GM04503 (cell line): ENCODE results near the gene PDLIM4.

ENCODE experiments used
- DNase-seq: peaks from one replicate; pipeline ENCODE4 v3.0.0-alpha.2; 2012; ENCODE audit warnings: low read depth

Gene PDLIM4, protein sequence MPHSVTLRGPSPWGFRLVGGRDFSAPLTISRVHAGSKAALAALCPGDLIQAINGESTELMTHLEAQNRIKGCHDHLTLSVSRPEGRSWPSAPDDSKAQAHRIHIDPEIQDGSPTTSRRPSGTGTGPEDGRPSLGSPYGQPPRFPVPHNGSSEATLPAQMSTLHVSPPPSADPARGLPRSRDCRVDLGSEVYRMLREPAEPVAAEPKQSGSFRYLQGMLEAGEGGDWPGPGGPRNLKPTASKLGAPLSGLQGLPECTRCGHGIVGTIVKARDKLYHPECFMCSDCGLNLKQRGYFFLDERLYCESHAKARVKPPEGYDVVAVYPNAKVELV

DNA sequence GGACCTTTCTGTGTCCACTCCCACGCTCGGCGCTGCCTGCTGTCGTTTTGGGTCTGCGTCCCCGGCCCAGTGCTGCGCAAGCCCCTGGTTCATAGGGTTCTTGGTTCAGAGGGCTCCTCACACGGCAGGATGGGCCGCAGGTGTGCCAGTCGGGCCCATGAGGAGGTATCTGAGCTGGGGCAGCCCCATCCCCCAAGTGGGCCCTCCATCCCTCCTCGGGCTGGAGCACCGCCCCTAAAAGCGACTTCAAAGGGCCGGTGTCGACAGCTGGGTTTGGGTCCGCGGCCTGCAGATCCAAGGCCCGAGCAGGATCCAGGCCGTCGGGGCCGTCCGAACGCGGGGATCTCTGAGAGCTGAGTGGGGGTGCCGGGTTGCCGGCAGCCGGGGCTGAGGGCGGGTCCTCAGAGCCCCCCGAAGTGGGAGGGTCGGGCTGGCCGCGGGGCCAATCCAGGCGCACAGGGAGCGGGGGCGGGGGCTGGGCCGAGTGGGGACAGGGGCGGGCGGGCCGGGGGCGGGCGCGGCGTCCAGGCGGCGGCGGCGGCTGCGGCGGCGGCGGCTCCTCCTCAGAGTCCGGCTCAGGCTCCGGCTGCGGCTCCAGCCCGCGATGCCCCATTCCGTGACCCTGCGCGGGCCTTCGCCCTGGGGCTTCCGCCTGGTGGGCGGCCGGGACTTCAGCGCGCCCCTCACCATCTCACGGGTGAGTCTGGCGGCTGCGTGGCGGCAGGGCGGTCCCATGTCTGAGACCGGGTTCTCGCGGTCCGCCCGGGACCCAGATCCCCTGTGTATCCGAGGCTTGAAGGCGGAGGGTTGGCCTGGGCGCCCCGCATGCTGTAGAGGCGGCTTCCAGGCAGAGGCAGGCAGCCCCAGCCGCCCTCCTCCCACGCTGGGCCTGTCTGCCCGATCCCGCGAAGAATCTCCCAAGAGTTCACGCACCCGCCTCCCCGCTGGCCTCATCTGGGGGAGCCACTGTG, at the start of gene PDLIM4:
TSS of gene PDLIM4 (plus strand) at position 566 of the 971 bp plus-strand sequence. CDS start at position 605, 39 bp downstream.
- no peak for DNase-seq

DNA sequence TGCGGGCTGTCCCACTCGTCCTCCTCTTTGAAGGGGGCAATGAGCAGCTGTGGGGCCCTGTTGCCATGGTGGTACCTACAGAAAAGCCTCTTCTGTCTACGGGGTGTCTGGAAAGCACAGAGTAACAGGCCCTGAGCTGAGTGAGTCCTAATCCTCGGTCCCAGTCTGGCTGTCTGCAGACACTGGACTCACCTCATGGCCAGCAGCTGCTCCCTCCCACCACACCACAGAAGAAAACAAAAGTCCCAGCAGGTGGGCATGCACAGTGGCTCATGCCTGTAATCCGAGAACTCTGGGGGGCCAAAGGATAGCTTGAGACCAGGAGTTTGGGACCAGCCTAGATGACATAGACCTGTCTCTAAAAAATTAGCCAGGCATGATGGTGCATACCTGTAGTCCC, 49.7 kb upstream of the PDLIM4 start:
- no peak for DNase-seq

DNA sequence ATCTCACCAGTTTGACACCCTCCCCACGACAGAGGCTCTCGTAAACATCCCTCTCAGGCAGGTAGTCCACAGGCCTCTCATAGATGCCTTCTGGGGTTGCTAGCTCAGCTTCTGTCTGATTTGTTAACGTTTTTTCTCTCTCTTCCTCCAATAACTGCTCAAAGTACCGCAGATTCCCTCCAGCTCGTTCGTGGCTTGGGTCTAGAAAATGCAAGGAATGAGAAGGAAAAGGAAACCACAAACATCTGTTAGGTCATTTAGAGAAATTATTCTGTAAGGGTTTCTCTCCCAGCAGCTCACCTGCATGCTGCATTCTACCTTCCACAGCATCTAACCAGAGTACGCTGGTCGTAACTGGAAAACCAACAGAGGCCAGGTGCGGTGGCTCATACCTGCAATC, 48.4 kb upstream of the PDLIM4 start:
- DNase-seq, result no peak

DNA sequence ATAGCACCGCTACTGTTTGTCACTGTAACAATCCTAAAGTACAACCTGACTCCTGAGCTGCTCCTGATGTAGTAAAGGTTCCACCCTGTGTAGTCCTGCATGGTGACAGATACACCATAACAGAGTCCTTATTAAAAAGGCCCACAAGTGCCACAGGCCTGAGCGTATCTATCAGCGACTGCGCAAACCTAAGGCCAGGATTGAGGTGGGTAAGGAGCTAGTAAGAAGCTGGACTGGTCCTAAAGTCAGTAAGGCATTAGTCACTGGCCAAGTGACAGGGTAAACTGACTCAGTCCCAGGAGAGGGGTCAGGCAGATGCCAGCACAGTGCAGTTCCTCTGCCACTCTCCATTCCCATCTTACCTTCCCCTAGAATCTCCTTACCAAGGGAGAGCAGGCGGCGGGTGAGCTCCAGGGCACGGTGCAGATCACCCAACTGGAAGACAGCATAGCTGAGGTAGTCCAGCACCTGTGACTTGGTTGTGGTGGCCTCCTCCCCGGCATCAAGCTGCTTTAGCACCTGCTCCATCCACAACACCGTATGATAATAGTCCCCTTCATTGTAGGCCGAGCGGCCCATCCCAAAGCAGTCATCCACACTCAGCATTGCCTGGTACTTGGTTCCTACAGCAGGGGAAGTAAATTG, 47.5 kb upstream of the PDLIM4 start:
- no peak for DNase-seq

DNA sequence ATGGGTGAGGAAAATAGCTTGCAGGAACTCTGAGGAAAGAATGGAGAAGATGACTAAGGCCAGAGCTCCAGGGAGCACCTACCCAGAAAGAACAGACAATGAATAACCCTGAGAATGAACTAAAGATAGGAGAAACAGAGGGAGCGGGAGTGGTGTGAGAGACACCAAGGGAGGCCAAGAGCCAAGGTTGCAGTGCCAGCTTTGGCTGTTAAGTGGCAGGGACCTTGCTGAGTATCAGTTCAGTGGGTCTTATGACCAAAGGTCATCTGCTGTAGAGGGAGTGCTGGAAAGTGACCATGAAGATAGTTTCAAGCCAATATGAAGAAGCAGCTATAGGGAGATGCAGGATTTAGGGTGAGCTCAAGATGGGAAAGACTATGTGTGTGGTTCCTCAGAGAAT, 46.6 kb upstream of the PDLIM4 start:
- DNase-seq, result no peak

DNA sequence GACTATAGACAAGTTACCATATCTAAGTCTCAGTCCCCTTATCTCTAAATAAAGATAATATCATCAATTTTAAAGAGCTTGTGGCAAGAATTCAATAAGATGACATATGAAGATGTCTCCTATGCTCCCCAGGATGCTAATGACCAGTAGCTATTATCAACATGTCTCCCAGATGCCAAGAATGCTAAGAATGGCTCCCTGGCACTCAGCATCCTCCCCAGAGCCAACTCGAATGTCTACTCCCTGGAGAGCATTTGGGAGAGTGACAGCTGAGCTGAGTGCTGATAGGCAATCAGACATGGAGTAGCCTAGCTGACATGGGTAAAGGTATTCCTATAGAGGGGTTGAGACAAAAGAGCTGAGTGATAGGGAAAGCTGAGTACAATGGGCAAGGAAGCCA, 45.7 kb upstream of the PDLIM4 start:
- DNase-seq, result no peak

DNA sequence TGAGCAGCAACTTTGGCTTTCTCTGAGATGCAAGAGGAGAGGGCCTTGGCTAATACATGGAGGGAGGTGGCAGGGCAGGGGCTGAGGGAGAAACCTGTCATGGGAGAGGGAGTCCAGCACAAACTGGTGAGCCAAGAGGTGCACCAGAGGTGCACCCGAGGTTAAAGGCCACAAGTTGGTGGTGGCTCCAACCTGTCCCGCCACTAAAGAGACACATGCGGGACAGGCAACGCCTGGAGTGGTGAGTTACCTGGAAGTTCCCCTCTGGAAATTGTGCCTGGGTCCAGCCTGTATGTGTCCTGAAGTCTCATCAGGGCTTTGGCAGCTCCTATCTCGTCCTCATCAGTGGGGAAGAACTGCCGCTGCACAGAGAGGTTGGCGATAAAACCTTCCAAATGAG, 43.8 kb upstream of the PDLIM4 start:
- no peak for DNase-seq

DNA sequence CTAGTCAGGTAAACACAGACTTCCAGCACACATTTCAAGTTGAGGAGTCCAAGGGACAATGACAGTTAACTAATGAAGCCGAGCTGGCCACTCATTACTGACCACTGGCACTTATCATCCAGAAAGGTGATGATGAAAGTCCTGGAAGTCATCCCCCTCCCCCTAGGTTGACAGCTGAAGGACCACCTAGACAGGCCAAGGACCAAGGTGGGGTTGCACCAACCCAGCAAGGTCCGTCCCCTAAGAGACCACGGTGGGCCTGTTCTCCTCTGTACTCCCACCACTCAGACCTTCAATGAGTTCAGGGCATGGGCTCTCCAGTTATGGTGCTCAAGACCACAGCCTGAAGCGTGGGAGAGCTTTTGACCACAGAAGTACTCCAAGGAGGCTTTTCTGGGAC, 43.0 kb upstream of the PDLIM4 start:
- no peak for DNase-seq

DNA sequence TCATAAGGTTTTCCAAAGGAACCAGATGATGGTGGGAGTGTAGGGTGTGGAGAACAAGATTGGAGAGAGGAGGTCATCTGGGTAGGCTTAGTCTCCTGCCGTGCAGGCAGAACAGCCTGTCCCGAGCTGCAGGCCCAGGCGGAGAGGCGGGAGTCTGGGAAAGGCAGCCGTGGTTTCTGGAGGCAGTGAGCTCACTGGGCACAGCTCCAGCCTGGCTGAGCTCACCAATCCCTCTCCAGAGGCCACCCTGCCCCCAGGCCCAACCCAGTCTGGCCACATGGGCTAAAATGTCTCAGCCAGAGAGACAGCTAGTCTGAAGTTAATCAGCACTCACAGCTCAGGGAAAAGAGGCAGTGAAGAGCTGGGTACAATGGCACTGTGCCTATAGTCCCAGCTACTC, 42.2 kb upstream of the PDLIM4 start:
- DNase-seq, result peak; percentile 88

DNA sequence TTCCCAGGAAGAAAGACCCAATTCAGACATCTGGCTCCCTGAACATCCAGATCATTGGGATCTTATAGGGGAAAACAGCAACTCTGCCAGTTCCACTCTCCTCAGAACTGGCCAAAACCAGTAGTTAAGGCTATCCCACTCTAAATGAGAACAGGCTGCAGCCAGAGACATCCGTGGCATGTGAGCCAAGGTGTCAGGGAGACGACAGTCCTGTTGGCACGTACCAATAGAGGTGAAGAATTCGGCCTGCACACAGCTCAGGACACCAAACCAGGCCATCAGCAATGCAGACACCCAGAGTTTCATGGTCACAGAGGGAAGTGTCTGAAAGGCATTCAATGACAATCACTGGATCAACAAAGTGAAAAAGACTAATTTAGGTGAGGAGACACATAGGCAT, 39.2 kb upstream of the PDLIM4 start:
- DNase-seq, result no peak

DNA sequence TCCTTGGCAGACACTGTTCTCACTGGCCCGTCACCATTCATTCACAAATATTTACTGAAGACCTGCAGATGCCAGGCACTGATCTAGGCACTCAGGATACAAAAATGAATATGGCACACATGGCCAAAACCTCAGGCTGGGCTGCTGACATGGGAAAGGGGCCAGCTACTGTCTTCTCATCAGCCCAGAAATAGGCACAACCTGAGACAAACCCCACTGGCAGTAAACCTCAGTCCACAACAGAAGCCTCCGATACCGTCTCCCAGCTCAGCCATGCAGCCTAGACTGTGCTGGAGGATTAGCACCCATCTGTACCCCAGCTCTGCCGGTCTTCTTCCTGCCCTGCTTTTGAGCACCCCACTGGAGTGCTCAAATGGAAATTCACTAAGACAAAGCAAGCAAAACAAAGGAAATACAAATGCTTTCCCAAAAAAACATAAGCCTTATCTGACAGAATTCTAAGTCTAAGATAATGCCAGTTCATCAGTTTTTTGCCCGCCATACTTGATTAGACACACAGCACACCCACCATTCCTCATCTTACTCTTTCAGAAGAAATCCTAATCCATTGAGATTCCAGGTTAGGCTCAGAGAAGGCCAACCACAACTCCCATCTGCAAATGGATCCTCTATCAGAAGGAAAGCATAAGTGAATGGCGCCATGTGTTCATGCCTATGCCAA, 38.1 kb upstream of the PDLIM4 start:
- DNase-seq, result no peak

DNA sequence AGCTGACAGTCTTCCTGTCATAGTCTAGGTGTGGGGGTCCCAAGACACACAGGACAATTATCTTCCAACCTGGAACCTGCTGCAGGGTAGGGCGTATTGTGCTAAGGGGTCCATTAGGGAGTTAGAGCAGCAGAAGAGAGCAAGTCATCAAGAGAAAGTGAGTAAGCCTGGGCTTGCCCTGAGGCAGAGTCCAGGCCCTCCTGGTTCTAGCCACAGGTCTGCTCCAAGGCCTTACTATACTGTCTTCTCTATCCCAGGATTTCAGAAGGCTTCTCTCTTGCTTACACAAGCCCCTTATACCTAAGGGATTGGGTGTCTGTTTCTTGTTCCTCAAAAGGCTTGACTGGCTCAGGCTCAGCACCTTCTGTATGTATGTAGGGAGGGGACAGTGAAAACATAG, 37.5 kb upstream of the PDLIM4 start:
- DNase-seq, result no peak

DNA sequence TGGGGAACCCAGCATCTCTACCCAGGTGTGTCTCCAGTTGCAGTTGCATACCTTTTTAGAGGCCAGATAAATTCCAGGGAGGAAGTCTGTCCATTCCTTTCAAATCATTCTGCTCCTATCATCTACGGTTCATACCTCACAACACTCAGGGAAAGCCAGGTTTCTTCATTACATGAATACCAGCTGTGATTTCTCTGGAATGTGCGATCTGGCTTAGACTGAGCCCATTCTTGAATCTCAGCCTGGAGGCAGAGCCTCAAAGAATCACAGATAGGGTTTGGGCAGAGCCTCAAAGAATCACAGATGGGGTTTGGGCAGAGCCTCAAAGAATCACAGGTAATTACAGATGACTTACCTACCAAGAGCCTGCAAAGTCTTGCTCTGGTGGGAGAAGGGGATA, 37.0 kb upstream of the PDLIM4 start:
- no peak for DNase-seq

DNA sequence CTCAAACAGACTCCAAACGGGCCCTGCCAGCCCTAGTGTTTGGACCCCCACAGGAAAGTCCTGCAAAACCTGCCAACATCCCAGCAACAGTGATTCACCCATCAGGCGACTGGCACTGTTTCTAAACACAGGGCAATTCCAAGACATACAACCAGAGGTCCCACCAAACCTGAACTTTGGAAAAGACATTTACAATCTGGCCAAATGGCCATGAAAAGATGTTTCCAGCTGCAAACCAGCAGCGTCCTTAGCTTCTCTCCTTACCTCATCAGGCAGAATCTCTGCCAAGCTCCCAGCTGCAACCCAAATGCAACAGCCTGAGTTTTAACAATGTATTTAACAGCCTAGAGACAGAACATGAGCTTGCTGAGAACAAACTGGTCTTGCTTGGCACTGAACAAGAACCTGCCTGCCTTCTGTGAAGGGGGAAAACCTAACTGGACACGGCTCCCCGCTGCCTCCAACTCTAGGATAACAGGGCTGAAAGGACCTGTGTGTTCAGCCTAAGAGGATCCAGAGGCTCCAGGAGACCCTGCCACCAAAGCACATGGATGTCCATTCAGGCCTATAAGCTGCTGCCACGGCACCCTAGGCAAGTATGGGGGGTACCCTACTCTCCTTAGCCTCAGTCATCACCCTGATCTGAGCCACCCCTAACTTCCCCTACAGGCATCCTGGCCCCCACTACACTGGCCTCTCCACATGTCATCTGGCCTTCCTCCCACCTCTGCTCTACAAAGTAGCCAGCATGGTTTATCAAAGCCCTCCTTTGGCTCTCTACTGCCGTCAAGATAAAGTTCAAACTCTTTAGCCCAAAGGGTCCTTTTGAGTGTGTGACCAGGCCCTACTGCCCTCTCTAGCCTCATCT, 35.5 kb upstream of the PDLIM4 start:
- DNase-seq, result peak; percentile 60

DNA sequence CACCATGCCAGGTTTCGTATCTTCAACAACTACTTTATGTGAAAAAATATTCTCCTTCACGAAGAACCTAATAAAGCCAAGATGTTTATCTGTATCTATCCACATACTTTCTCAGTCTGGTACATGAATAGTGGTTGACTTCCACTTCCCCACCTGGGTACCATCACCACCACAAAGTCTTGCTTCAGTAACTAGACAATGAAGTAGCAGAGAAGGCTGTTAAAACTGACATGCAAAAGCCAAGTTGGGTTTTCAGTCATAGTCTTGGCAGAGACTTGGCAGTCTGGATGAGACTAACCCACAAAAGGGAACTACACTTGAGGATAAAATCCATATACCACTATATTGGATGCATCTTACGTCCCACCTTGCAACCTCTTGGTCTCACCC, 34.9 kb upstream of the PDLIM4 start:
- DNase-seq, result no peak

DNA sequence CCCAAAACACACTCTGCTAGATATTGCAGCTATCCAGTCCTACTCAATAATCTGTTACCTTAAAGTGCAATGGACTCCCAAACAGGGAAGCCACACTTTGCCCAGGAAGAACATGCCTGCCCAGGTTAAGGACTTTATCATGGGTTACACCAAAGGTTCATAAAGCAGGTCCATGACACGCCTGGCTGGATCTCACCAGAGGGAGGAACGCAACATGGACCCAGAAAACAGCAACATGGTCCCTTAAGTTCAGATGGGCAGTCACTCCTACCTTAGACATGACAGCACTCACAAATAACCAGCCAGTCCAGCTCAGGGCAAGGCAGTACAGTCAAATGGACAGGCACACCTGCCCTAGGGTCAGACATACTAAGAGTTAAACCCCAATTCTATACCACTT, 33.6 kb upstream of the PDLIM4 start:
- DNase-seq, result no peak

DNA sequence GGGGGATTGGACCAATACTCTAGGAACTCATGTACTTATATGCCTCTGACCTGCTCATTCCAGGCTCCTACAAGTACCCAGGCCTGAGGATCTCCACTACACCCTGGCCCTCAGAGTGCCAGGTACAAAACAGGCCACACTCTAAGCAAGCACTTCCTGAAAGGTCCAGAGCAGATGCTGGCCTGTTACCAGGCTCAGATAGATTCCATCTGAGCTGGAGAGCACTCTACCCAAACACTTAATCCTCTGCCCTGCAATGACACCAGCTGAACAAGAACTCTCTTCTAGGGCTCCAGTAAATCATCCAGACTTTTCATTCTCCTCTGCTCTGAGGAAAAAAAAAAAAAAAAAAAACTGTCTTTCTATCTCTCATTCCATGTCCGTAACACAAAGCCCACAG, 32.8 kb upstream of the PDLIM4 start:
- DNase-seq, result no peak

DNA sequence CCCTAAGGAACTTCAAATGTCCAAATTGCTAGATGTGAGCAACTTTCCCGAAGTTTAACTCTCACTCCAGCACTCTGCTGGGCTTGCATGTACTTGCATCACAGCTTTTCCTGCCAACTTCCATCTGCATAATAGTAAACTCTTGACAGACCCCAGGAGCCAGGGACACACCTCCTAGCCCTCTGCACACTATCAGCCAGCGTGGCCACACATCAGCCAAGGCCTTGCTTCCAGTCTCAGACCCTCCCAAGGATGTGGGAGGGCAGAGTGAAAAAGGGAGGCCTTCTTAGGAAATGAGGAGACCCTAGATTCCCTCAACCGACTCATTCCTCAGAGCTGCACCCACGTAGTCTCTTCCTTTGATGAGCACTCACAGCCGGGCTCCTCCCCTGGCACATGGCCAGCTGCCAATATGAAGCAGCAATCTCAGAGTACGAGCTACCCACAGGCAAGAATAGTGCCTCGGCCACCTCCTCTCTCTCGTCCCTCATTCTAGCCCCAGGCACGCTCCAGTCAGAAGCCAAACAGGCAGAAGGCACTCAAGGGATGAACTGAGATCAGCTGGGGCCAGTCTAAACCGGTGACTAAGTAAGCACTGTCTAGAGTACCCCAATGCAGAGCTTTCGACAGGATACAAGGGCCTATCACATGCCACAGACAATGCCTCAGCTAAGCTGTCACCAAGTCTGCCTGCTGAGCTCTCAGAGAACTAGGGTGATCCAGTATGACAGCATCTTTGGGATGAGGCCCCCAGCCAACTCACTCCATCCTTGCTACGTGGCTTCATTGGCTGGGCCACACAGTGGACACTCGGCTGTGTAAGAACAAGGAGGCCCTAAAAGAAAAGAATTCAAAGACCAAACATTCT, 32.1 kb upstream of the PDLIM4 start:
- peak; percentile 80 for DNase-seq

DNA sequence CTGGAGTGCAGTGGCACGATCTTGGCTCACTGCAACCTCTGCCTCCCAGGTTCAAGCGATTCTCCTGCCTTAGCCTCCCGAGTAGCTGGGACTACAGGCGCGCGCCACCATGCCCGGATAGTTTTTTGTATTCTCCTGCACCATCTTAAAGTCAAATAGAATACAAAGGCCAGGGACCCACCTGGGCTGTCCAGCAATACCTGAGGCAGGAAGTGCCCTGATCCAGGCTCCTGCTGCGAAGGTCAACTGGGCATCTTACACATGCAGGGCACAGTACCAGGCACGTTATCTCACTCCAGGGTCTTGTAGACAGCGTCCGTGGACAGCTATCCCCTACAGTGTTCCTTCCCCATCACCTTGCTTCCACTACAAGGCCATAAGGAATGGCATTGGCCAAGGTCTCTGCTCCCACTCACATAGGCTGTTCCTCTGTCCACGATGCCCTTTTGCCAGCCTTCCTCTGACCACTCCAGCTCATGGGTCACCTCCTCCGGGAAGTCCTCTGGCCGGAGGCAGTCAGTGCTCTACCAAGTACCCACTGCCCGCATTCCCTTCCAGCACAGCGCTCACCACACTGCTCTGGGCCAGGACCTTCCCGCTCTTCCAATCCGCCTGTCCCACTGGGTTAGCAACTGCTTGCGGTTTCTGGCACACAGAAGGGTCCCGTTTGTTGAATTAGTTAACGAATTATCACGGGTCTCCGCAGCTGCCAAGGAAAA, 30.8 kb upstream of the PDLIM4 start:
- no peak for DNase-seq

DNA sequence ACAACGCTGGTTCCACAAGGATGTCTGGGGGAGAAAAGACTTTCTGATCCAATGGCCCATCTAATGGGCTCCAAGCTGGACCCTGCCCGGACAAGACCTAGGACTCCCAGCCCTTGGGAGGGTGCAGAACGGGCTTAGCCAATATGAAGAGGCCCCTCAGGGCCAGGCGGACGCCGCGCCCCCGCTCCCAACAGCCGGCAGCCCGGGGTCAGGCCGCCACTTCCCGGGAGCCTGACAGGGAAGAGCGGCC, 30.3 kb upstream of the PDLIM4 start:
- DNase-seq, result no peak
